HCT116 (cell line): ENCODE results near the gene DIP2C. TPM values are rescaled to one million over a fixed set of nuclear protein-coding genes. Genes with fewer than 3 reads are reported as not detected.

Source experiments
- ATAC-seq: fragments of 200-7000 bp; cut with Tn5 transposase; 2 replicates; pipeline ENCODE4 v1.9.1; 2020; ENCODE audit warnings: mild to moderate bottlenecking, moderate library complexity
- BruUV-seq: library from RNA; stranded (reverse); fragments of 400-500 nt; replicated peaks from 2 replicates; lab custom pipeline; 2021; lab: Mats Ljungman, UMichigan
- CTCF ChIA-PET: fragments of 300-600 bp; sonication (Branson Sonifier 250); formaldehyde crosslinking; loops from one replicate; lab custom pipeline; 2021; ENCODE audit warnings: antibody characterized with exemption; lab: Charles Lee
- POLR2A ChIA-PET: fragments of 300-600, 350-600 bp; sonication (Branson Sonifier 250); formaldehyde crosslinking; loops from one replicate; lab custom pipeline; 2021; ENCODE audit warnings: antibody characterized with exemption; lab: Charles Lee
- RAD21 ChIA-PET, 2 experiments: fragments of 300-600 bp; sonication (Branson Sonifier 250); formaldehyde crosslinking; loops; one replicate each; lab custom pipeline; 2023; ENCODE audit warnings: low total read pairs in 2 of 2; ENCODE audit not compliant: uncharacterized antibody in 2 of 2, unreplicated experiment in 2 of 2, low non-redundant PET in 1 of 2; lab: Charles Lee
- DNase-seq: peaks from one replicate; pipeline ENCODE4 v3.0.0-alpha.2; 2010; ENCODE audit warnings: low read depth, low spot score
- H2AFZ ChIP-seq: fragments of 200-600 bp; shearing (Covaris generic), sonication (generic); 2 replicates; pipeline ENCODE4 v1.6.1; 2017; ENCODE audit warnings: low read depth, mixed run types, mixed read lengths, antibody characterized with exemption, low read length; ENCODE audit not compliant: poor library complexity, severe bottlenecking
- H3K27ac ChIP-seq: 2 replicates; pipeline ENCODE4 v1.5.1; 2012; ENCODE audit warnings: low read depth, low read length
- H3K27me3 ChIP-seq: fragments of 200-600 bp; sonication (generic); 2 replicates; pipeline ENCODE4 v1.6.1; 2016; ENCODE audit warnings: mixed run types, low read length, mixed read lengths; ENCODE audit not compliant: insufficient read depth
- H3K36me3 ChIP-seq, 2 experiments: fragments of 200-500 bp in 1 of 2; fragments of 200-600 bp in 1 of 2; sonication (Bioruptor generic) in 1 of 2; sonication (generic) in 1 of 2; 2 replicates each; pipeline versions ENCODE4 v1.5.1 to v1.6.1; 2014 to 2016; ENCODE audit warnings: low read length in 2 of 2, inconsistent platforms in 1 of 2, mixed read lengths in 1 of 2, mixed run types in 1 of 2; ENCODE audit not compliant: insufficient read depth in 2 of 2, control insufficient read depth in 1 of 2
- H3K4me1 ChIP-seq, 2 experiments: fragments of 200-600 bp in 1 of 2; sonication (generic) in 1 of 2; 2 replicates each; pipeline versions ENCODE4 v1.5.1 to v1.6.1; 2012 to 2017; ENCODE audit warnings: low read length in 2 of 2, inconsistent platforms in 1 of 2, mild to moderate bottlenecking in 1 of 2, mixed read lengths in 1 of 2, mixed run types in 1 of 2, moderate library complexity in 1 of 2; ENCODE audit not compliant: insufficient read depth in 2 of 2, control insufficient read depth in 1 of 2
- H3K4me2 ChIP-seq: fragments of 200-600 bp; sonication (generic); 2 replicates; pipeline ENCODE4 v1.6.1; 2017; ENCODE audit warnings: mixed run types, low read length, mixed read lengths
- H3K4me3 ChIP-seq, 2 experiments: fragments of 200-600 bp in 1 of 2; sonication (generic) in 1 of 2; replicated peaks in 1 of 2; 2 replicates each; pipeline ENCODE4 v1.5.1; 2011 to 2016; ENCODE audit warnings: low read length in 2 of 2, control low read depth in 1 of 2, low read depth in 1 of 2, mild to moderate bottlenecking in 1 of 2, mixed read lengths in 1 of 2, mixed run types in 1 of 2
- H3K79me2 ChIP-seq: fragments of 200-600 bp; sonication (generic); 2 replicates; pipeline ENCODE4 v1.6.1; 2017; ENCODE audit warnings: mild to moderate bottlenecking, mixed run types, low read length, moderate library complexity, mixed read lengths; ENCODE audit not compliant: insufficient read depth
- H3K9ac ChIP-seq: fragments of 200-600 bp; sonication (generic); 2 replicates; pipeline ENCODE4 v1.6.1; 2016; ENCODE audit warnings: low read length, mixed read lengths
- H3K9me2 ChIP-seq: fragments of 200-600 bp; sonication (generic), shearing (Covaris generic); 2 replicates; pipeline ENCODE4 v1.6.1; 2017; ENCODE audit warnings: mixed run types, mild to moderate bottlenecking, moderate library complexity; ENCODE audit not compliant: insufficient read depth
- H3K9me3 ChIP-seq, 2 experiments: fragments of 200-500 bp in 1 of 2; fragments of 200-600 bp in 1 of 2; sonication (Bioruptor generic) in 1 of 2; sonication (generic) in 1 of 2; 2 replicates each; pipeline ENCODE4 v1.6.1; 2014 to 2017; ENCODE audit warnings: low read length in 2 of 2, mixed read lengths in 2 of 2, inconsistent platforms in 1 of 2, low read depth in 1 of 2, mild to moderate bottlenecking in 1 of 2, mixed run types in 1 of 2, moderate library complexity in 1 of 2; ENCODE audit not compliant: control insufficient read depth in 1 of 2, insufficient read depth in 1 of 2
- H4K20me1 ChIP-seq: fragments of 200-600 bp; sonication (generic), shearing (Covaris generic); 2 replicates; pipeline ENCODE4 v1.6.1; 2017; ENCODE audit warnings: mixed run types, mild to moderate bottlenecking, moderate library complexity; ENCODE audit not compliant: insufficient read depth
- JUND ChIP-seq: IDR thresholded peaks from 2 replicates; pipeline ENCODE4 v1.6.1; 2012
- POLR2AphosphoS5 ChIP-seq: IDR thresholded peaks from 2 replicates; pipeline ENCODE4 v1.6.1; 2011; ENCODE audit warnings: mild to moderate bottlenecking, low read depth, low read length, moderate library complexity
- intact Hi-C: fragments of 100-400 bp; cut with micrococcal nuclease; formaldehyde crosslinking; loops from 2 replicates; pipeline ENCODE4 v1.10.0; 2022
- total RNA-seq: library from RNA; stranded (reverse); gene quantifications from one replicate; pipeline ENCODE4 v1.2.1, GENCODE V29; 2021; ENCODE audit not compliant: unreplicated experiment
- TF ChIP-seq, protein P1 (sequence below): IDR thresholded peaks from 2 replicates; pipeline ENCODE4 v1.6.1; 2011; ENCODE audit warnings: mild to moderate bottlenecking, low read length, moderate library complexity; ENCODE audit not compliant: insufficient replicate concordance; ENCODE audit errors: extremely low read depth
- TF ChIP-seq, protein P2 (sequence below): IDR thresholded peaks from 2 replicates; pipeline ENCODE4 v1.6.1; 2012; ENCODE audit warnings: low read depth

The DIP2C gene
- total RNA-seq, 1 experiment from 2014 or later = 15.4 TPM

- intact Hi-C loops = no loop called here
Measured at GRCh38 chr10:558891-559766, 130.3 kb downstream of the DIP2C start.

More at GRCh38 chr10:558891-559766, 130.3 kb downstream of the DIP2C start:
- BruUV-seq = no TSS peak
- RAD21 ChIA-PET = no interaction called here
- CTCF ChIA-PET = no interaction called here
- no peak overlapping the region for H3K9ac ChIP-seq
- DNase-seq (no peak), ATAC-seq (no peak)
- TF ChIP-seq, protein P1, sequence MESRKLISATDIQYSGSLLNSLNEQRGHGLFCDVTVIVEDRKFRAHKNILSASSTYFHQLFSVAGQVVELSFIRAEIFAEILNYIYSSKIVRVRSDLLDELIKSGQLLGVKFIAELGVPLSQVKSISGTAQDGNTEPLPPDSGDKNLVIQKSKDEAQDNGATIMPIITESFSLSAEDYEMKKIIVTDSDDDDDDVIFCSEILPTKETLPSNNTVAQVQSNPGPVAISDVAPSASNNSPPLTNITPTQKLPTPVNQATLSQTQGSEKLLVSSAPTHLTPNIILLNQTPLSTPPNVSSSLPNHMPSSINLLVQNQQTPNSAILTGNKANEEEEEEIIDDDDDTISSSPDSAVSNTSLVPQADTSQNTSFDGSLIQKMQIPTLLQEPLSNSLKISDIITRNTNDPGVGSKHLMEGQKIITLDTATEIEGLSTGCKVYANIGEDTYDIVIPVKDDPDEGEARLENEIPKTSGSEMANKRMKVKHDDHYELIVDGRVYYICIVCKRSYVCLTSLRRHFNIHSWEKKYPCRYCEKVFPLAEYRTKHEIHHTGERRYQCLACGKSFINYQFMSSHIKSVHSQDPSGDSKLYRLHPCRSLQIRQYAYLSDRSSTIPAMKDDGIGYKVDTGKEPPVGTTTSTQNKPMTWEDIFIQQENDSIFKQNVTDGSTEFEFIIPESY = no peak
- TF ChIP-seq POLR2AphosphoS5 (no peak), JUND (no peak)
- TF ChIP-seq, protein P2, sequence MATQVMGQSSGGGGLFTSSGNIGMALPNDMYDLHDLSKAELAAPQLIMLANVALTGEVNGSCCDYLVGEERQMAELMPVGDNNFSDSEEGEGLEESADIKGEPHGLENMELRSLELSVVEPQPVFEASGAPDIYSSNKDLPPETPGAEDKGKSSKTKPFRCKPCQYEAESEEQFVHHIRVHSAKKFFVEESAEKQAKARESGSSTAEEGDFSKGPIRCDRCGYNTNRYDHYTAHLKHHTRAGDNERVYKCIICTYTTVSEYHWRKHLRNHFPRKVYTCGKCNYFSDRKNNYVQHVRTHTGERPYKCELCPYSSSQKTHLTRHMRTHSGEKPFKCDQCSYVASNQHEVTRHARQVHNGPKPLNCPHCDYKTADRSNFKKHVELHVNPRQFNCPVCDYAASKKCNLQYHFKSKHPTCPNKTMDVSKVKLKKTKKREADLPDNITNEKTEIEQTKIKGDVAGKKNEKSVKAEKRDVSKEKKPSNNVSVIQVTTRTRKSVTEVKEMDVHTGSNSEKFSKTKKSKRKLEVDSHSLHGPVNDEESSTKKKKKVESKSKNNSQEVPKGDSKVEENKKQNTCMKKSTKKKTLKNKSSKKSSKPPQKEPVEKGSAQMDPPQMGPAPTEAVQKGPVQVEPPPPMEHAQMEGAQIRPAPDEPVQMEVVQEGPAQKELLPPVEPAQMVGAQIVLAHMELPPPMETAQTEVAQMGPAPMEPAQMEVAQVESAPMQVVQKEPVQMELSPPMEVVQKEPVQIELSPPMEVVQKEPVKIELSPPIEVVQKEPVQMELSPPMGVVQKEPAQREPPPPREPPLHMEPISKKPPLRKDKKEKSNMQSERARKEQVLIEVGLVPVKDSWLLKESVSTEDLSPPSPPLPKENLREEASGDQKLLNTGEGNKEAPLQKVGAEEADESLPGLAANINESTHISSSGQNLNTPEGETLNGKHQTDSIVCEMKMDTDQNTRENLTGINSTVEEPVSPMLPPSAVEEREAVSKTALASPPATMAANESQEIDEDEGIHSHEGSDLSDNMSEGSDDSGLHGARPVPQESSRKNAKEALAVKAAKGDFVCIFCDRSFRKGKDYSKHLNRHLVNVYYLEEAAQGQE = no peak
- H3K27me3 ChIP-seq = no peaks in the 10 kb centered on the region
- H3K36me3 ChIP-seq = no peaks in the 10 kb centered on the region
- H3K79me2 ChIP-seq = no peaks in the 10 kb centered on the region
- no peak overlapping the region for H3K27ac ChIP-seq
- no peaks in the 10 kb centered on the region for H3K9me3 ChIP-seq
- H4K20me1 ChIP-seq = no peaks in the 10 kb centered on the region
- no peaks in the 10 kb centered on the region for H3K9me2 ChIP-seq
- H3K4me2 ChIP-seq = no peak overlapping the region
- H3K4me1 ChIP-seq = peaks cover 0 to 3% of the 10 kb centered on the region in 2 experiments; a peak in 1 of 4 replicates
- H2AFZ ChIP-seq = no peak overlapping the region
- POLR2A ChIA-PET = no interaction called here
- no peak overlapping the region for H3K4me3 ChIP-seq
